ENCODE results near the gene FES. TPM values are rescaled to one million over a fixed set of nuclear protein-coding genes. Genes with fewer than 3 reads are reported as not detected.

Gene FES
- polyA plus RNA-seq, 3 donors: 140 to 260 (median 157) TPM

DNA sequence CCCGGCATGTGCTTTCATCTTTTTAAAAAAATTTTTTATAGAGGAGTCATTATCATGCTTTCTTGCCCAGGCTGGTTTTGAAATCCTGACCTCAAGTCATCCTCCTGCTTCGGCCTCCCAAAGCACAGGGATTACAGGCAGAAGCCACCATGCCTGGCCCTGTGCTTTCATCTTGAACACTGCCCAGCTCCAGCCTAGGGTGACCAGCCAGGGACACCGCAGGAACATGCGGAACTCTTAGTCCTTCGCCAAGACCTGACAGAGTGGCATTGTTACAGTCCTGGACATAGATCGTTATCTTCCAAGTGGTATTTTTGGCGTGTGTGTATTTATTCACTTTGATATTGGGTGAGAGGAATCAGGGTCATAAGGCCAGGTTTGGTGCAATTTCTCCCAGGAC lies 23.9 kb upstream of the FES start:
- Histone ChIP-seq H4K20me1 (ENCODE audit: insufficient read depth, low read length) (no peaks in the 10 kb centered on the region), H3K27ac (ENCODE audit: low read depth in 1 of 2, low read length in 2 of 2) (peak overlapping the region in 1 of 2 donors; percentile 80), H3K36me3 (replicated peaks in 1 of 2; ENCODE audit: control insufficient read depth in 1 of 2, insufficient read depth in 2 of 2, low read length in 2 of 2) (no peaks in the 10 kb centered on the region), H2AFZ (ENCODE audit: insufficient read depth, low read depth, low read length, poor library complexity, severe bottlenecking) (no peak overlapping the region), H3K4me2 (replicated peaks; ENCODE audit: extremely low read depth, low read length, poor library complexity, severe bottlenecking) (no peak overlapping the region), H3K27me3 (ENCODE audit: control insufficient read depth in 2 of 2, insufficient read depth in 2 of 2, low read length in 2 of 2) (no peaks in the 10 kb centered on the region), H3K9me3 (replicated peaks in 1 of 2; ENCODE audit: control insufficient read depth in 1 of 2, insufficient read depth in 1 of 2, low read length in 2 of 2) (no peaks in the 10 kb centered on the region), H3K4me3 (replicated peaks in 1 of 3; ENCODE audit: low read depth in 2 of 3, low read length in 3 of 3) (no peak overlapping the region), H3K9ac (ENCODE audit: insufficient read depth, low read length, poor library complexity, severe bottlenecking) (no peak overlapping the region), H3K79me2 (ENCODE audit: insufficient read depth, low read length) (no peaks in the 10 kb centered on the region), H3K4me1 (ENCODE audit: control insufficient read depth in 1 of 2, insufficient read depth in 2 of 2, low read length in 2 of 2) (peaks cover 58 to 71% of the 10 kb centered on the region in 2 donors)
- 69% methylated on average over 3 of the region's 7 CpGs for WGBS (ENCODE audit: insufficient coverage)
- DNase-seq: no peak
- Mint-ChIP-seq H3K9me3 (peaks cover 0 to 3% (median 0%) of the 10 kb centered on the region in 7 donors), H3K36me3 (peaks cover 0 to 5% of the 10 kb centered on the region in 2 donors), H3K27ac (peak overlapping the region in 6 of 7 donors; percentile 71 to 94 (median 77)), H3K27me3 (ENCODE audit: low read depth in 3 of 3) (peaks cover 0 to 8% (median 2%) of the 10 kb centered on the region in 3 donors), H3K4me3 (no peak overlapping the region), H3K4me1 (peaks cover 57% of the 10 kb centered on the region)
- intact Hi-C loops (cut with micrococcal nuclease): loop anchor here in 1 of 2 donors (10.0 kb wide), 1 partner anchor 296 kb away; no protein-coding TSS in a partner anchor
- TF ChIP-seq, protein P1, sequence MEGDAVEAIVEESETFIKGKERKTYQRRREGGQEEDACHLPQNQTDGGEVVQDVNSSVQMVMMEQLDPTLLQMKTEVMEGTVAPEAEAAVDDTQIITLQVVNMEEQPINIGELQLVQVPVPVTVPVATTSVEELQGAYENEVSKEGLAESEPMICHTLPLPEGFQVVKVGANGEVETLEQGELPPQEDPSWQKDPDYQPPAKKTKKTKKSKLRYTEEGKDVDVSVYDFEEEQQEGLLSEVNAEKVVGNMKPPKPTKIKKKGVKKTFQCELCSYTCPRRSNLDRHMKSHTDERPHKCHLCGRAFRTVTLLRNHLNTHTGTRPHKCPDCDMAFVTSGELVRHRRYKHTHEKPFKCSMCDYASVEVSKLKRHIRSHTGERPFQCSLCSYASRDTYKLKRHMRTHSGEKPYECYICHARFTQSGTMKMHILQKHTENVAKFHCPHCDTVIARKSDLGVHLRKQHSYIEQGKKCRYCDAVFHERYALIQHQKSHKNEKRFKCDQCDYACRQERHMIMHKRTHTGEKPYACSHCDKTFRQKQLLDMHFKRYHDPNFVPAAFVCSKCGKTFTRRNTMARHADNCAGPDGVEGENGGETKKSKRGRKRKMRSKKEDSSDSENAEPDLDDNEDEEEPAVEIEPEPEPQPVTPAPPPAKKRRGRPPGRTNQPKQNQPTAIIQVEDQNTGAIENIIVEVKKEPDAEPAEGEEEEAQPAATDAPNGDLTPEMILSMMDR (IDR thresholded peaks at IDR 0.05): no peak

GRCh38 chr15:90860942-90861675 lies 23.2 kb upstream of the FES start:
- Histone ChIP-seq H3K36me3 (replicated peaks in 1 of 2; ENCODE audit: control insufficient read depth in 1 of 2, insufficient read depth in 2 of 2, low read length in 2 of 2) (no peaks in the 10 kb centered on the region), H2AFZ (ENCODE audit: insufficient read depth, low read depth, low read length, poor library complexity, severe bottlenecking) (no peak overlapping the region), H4K20me1 (ENCODE audit: insufficient read depth, low read length) (no peaks in the 10 kb centered on the region), H3K4me2 (replicated peaks; ENCODE audit: extremely low read depth, low read length, poor library complexity, severe bottlenecking) (no peak overlapping the region), H3K27me3 (ENCODE audit: control insufficient read depth in 2 of 2, insufficient read depth in 2 of 2, low read length in 2 of 2) (no peaks in the 10 kb centered on the region), H3K4me1 (ENCODE audit: control insufficient read depth in 1 of 2, insufficient read depth in 2 of 2, low read length in 2 of 2) (peaks cover 58 to 74% of the 10 kb centered on the region in 2 donors), H3K9me3 (replicated peaks in 1 of 2; ENCODE audit: control insufficient read depth in 1 of 2, insufficient read depth in 1 of 2, low read length in 2 of 2) (no peaks in the 10 kb centered on the region), H3K79me2 (ENCODE audit: insufficient read depth, low read length) (no peaks in the 10 kb centered on the region), H3K27ac (ENCODE audit: low read depth in 1 of 2, low read length in 2 of 2) (peak overlapping the region in 1 of 2 donors; percentile 80), H3K9ac (ENCODE audit: insufficient read depth, low read length, poor library complexity, severe bottlenecking) (no peak overlapping the region), H3K4me3 (replicated peaks in 1 of 3; ENCODE audit: low read depth in 2 of 3, low read length in 3 of 3) (no peak overlapping the region)
- peaks cover 60% of the 10 kb centered on the region for H3K4me1 Mint-ChIP-seq
- TF ChIP-seq, protein P1 (IDR thresholded peaks at IDR 0.05): no peak
- no peak overlapping the region for H3K4me3 Mint-ChIP-seq
- peaks cover 0 to 4% (median 0%) of the 10 kb centered on the region in 3 donors for H3K27me3 Mint-ChIP-seq (ENCODE audit: low read depth in 3 of 3)
- peak overlapping the region in 4 of 7 donors; percentile 50 to 94 (median 77) for H3K27ac Mint-ChIP-seq
- no CpG with 5 or more reads among the region's 14 CpGs for WGBS (ENCODE audit: insufficient coverage)
- peaks cover 0 to 5% of the 10 kb centered on the region in 2 donors for H3K36me3 Mint-ChIP-seq
- peak in 2 of 3 donors; percentile 49 to 51 for DNase-seq
- peaks cover 0 to 3% (median 0%) of the 10 kb centered on the region in 7 donors for H3K9me3 Mint-ChIP-seq
- intact Hi-C loops (cut with micrococcal nuclease): loop anchor here in 1 of 2 donors (10.0 kb wide), 1 partner anchor 296 kb away; no protein-coding TSS in a partner anchor
